HepG2 (cell line): ENCODE measurements around the gene KTI12. TPM values are rescaled to one million over a fixed set of nuclear protein-coding genes. Genes with fewer than 3 reads are reported as not detected.

Experiments
- ARID4A ChIP-seq: sonication (generic); formaldehyde crosslinking; IDR thresholded peaks from 2 replicates; pipeline ENCODE4 v1.5.0; 2020; ENCODE audit warnings: mild to moderate bottlenecking, missing genetic modification reagents, borderline replicate concordance
- BRD4 ChIP-seq: sonication (generic); formaldehyde crosslinking; IDR thresholded peaks from 2 replicates; pipeline ENCODE4 v1.4.0; 2020; ENCODE audit warnings: missing genetic modification reagents
- CBX1 ChIP-seq: IDR thresholded peaks from one replicate; pipeline ENCODE4 v1.6.1; 2016; ENCODE audit warnings: antibody characterized with exemption, low read depth
- DBP ChIP-seq: sonication (generic); formaldehyde crosslinking; IDR thresholded peaks from 2 replicates; pipeline ENCODE4 v1.4.0; 2020; ENCODE audit warnings: missing genetic modification reagents; ENCODE audit errors: not compliant biosample characterization
- ETV6 ChIP-seq: sonication (generic); formaldehyde crosslinking; conservative IDR thresholded peaks from 2 replicates; pipeline ENCODE4 v1.4.0; 2020; ENCODE audit warnings: missing genetic modification reagents
- FLYWCH1 ChIP-seq: sonication (generic); formaldehyde crosslinking; IDR thresholded peaks from 2 replicates; pipeline ENCODE4 v1.8.1; 2023; ENCODE audit warnings: mild to moderate bottlenecking, missing genetic modification reagents
- FOXC1 ChIP-seq: sonication (generic); formaldehyde crosslinking; IDR thresholded peaks from 2 replicates; pipeline ENCODE4 v1.8.0; 2022; ENCODE audit warnings: mild to moderate bottlenecking, missing genetic modification reagents, borderline replicate concordance
- FOXJ3 ChIP-seq: sonication (generic); formaldehyde crosslinking; IDR thresholded peaks from 2 replicates; pipeline ENCODE4 v1.4.0; 2020; ENCODE audit warnings: missing genetic modification reagents, mild to moderate bottlenecking, borderline replicate concordance
- JUNB ChIP-seq: sonication (generic); formaldehyde crosslinking; IDR thresholded peaks from 2 replicates; pipeline ENCODE4 v1.8.0; 2022; ENCODE audit warnings: missing genetic modification reagents, mild to moderate bottlenecking, borderline replicate concordance
- LBX2 ChIP-seq: sonication (generic); formaldehyde crosslinking; IDR thresholded peaks from 2 replicates; pipeline ENCODE4 v1.5.0; 2020; ENCODE audit warnings: missing genetic modification reagents, mild to moderate bottlenecking, borderline replicate concordance
- MAF1 ChIP-seq: sonication (generic); formaldehyde crosslinking; IDR thresholded peaks from 2 replicates; pipeline ENCODE4 v1.5.0; 2020; ENCODE audit warnings: missing genetic modification reagents, borderline replicate concordance
- MAFG ChIP-seq: sonication (generic); formaldehyde crosslinking; IDR thresholded peaks from 2 replicates; pipeline ENCODE4 v1.5.1; 2020; ENCODE audit warnings: mild to moderate bottlenecking, missing genetic modification reagents
- MED13 ChIP-seq: sonication (generic); formaldehyde crosslinking; IDR thresholded peaks from 2 replicates; pipeline ENCODE4 v1.5.0; 2020; ENCODE audit warnings: missing genetic modification reagents
- POLR2A ChIP-seq, 2 experiments: IDR thresholded peaks; 2 replicates each; pipeline ENCODE4 v1.6.1; 2011; ENCODE audit warnings: low read depth in 2 of 2, low read length in 2 of 2, mild to moderate bottlenecking in 1 of 2, moderate library complexity in 1 of 2; ENCODE audit not compliant: insufficient read depth in 1 of 2
- SKI ChIP-seq: fragments of 450-650 bp; IDR thresholded peaks from one replicate; pipeline ENCODE4 v1.6.1; 2018; ENCODE audit warnings: mild to moderate bottlenecking; ENCODE audit not compliant: partially characterized antibody
- SP2 ChIP-seq: sonication (generic); formaldehyde crosslinking; IDR thresholded peaks from 2 replicates; pipeline ENCODE4 v1.5.1; 2020; ENCODE audit warnings: mild to moderate bottlenecking, missing genetic modification reagents
- TIGD3 ChIP-seq: sonication (generic); formaldehyde crosslinking; IDR thresholded peaks from 2 replicates; pipeline ENCODE4 v1.5.1; 2020; ENCODE audit warnings: mild to moderate bottlenecking, missing genetic modification reagents, borderline replicate concordance
- ZNF17 ChIP-seq: sonication (generic); formaldehyde crosslinking; IDR thresholded peaks from 2 replicates; pipeline ENCODE4 v1.5.0; 2020; ENCODE audit warnings: mild to moderate bottlenecking, missing genetic modification reagents
- ZNF629 ChIP-seq: sonication (generic); formaldehyde crosslinking; conservative IDR thresholded peaks from 2 replicates; pipeline ENCODE4 v1.5.0; 2020; ENCODE audit warnings: missing genetic modification reagents
- ZNF660 ChIP-seq: sonication (generic); formaldehyde crosslinking; IDR thresholded peaks from 2 replicates; pipeline ENCODE4 v1.5.1; 2020; ENCODE audit warnings: mild to moderate bottlenecking, low read depth, missing genetic modification reagents, borderline replicate concordance
- ZNF766 ChIP-seq: sonication (generic); formaldehyde crosslinking; IDR thresholded peaks from 2 replicates; pipeline ENCODE4 v1.5.0; 2020; ENCODE audit warnings: missing genetic modification reagents, borderline replicate concordance
- ZNF780A ChIP-seq: sonication (generic); formaldehyde crosslinking; IDR thresholded peaks from 2 replicates; pipeline ENCODE4 v1.8.0; 2022; ENCODE audit warnings: mild to moderate bottlenecking, missing genetic modification reagents, moderate library complexity
- polyA plus RNA-seq, 8 experiments: library from polyadenylated mRNA; depleted of rRNA in 3 of 8; stranded (reverse) in 7 of 8; unstranded in 1 of 8; fragments of >200 nt; fragmentation: Illumina TruSeq in 4 of 8; extraction: Trizol in 4 of 8; gene quantifications; 2 replicates each; pipeline versions ENCODE4 v1.2.1 to v1.2.3, GENCODE V29; 2011 to 2016; ENCODE audit warnings: low read depth in 4 of 8, missing spikeins in 1 of 8, mixed read lengths in 1 of 8; ENCODE audit not compliant: insufficient read depth in 1 of 8
- total RNA-seq, 5 experiments: library from RNA; depleted of rRNA; stranded (reverse); fragments of >200 nt; fragmentation: Illumina TruSeq; extraction: Trizol; gene quantifications; 2 replicates each; pipeline ENCODE4 v1.2.3, GENCODE V29; 2016; ENCODE audit warnings: low read depth in 1 of 5

KTI12 gene
- total and polyA plus RNA-seq, 2 of the 13 experiments (the other 11 are each of a cell fraction or from before 2014, with no cell fraction given): 7.4 to 10.2 TPM

GRCh38 chr1:52056163-52056936 lies 22.7 kb upstream of the KTI12 start, which contains the start of gene BTF3L4 (continued):
- TF ChIP-seq ZNF766: no peak
- peak; percentile 89 for TF ChIP-seq ARID4A (CRISPR knock-in tag)
- TF ChIP-seq JUNB (CRISPR knock-in tag): no peak
- no peak for TF ChIP-seq ZNF660
- TF ChIP-seq BRD4 (CRISPR knock-in tag): peak; percentile 82
- TF ChIP-seq ZNF629 (CRISPR knock-in tag): peak; percentile 98
- TF ChIP-seq SKI: peak; percentile 75
- no peak for TF ChIP-seq MAFG (CRISPR knock-in tag)
- TF ChIP-seq ZNF17: no peak
- TF ChIP-seq FOXJ3 (CRISPR knock-in tag): 0 out of 2 replicates have a peak, but pooled peaks have one; percentile 28
- TF ChIP-seq FOXC1 (CRISPR knock-in tag): no peak
- no peak for TF ChIP-seq DBP (CRISPR knock-in tag)
- no peak for TF ChIP-seq MAF1 (CRISPR knock-in tag)
- TF ChIP-seq ZNF780A (CRISPR knock-in tag): no peak; the same call in 1 of the 2 replicates
- peak; percentile 50; the same call in 1 of the 2 replicates for TF ChIP-seq SP2 (CRISPR knock-in tag)
- no peak for TF ChIP-seq FLYWCH1 (CRISPR knock-in tag)
- TF ChIP-seq CBX1: peak; percentile 43
- no peak for TF ChIP-seq ETV6 (CRISPR knock-in tag)
- TF ChIP-seq LBX2: peak; percentile 73
- peak; percentile 66 to 70 for TF ChIP-seq POLR2A (IDR thresholded peaks at IDR 0.05; ENCODE audit: insufficient read depth in 1 of 2, low read depth in 2 of 2, low read length in 2 of 2)
- TF ChIP-seq TIGD3: no peak; the same call in 1 of the 2 replicates
- 0 out of 2 replicates have a peak, but pooled peaks have one; percentile 36 for TF ChIP-seq MED13 (CRISPR knock-in tag)
